ENCODE results near the gene MYNN.

The MYNN gene

DNA sequence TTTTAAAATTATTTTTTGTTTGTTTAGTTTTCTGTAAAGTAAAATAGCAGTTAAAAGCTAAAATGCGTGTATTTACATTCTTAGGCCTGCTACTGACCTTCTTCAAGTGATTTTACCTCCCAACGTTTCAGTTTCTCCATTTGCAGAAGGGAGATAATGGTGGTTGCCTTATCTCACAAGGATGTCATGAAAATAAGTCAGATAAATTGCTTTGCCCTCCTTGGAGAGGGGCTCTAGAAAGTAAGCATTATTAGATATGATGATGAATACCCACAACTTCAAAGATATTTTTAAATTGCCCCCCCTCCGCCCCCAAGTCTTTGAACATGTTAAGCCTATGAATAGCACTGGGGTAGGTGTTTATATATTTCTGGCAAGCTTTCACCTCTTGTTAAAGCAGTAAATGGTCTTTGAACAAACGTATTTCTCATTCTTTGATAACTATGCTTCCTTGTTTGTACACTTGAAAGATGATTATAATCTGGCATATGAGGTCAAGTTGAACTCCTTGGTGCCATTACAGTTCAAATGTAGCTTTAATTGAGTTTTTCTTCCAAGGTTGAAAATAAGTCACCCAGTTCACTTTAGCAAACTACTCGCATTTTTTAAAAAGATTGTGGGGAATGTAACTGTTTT, 14.7 kb upstream of the MYNN start:
- Histone ChIP-seq H3K27me3 (replicated peaks; ENCODE audit: insufficient read depth, low read length) (no peaks in the 10 kb centered on the region), H3K9me3 (replicated peaks; ENCODE audit: insufficient read depth, low read length) (no peaks in the 10 kb centered on the region), H4K20me1 (ENCODE audit: insufficient read depth, low read length) (no peaks in the 10 kb centered on the region), H3K4me1 (ENCODE audit: low read length) (peaks cover 13% of the 10 kb centered on the region), H3F3A (ENCODE audit: insufficient read depth, low read length) (peaks cover 6% of the 10 kb centered on the region), H2AFZ (ENCODE audit: low read length) (no peak overlapping the region), H3K4me3 (ENCODE audit: low read length) (no peak overlapping the region), H3K27ac (ENCODE audit: low read length) (no peak overlapping the region), H3K4me2 (ENCODE audit: low read depth, low read length) (peak overlapping the region; percentile 8; the same call in 1 of the 2 replicates), H3K79me2 (ENCODE audit: low read length) (no peaks in the 10 kb centered on the region), H3K9ac (ENCODE audit: low read length) (no peak overlapping the region), H3K36me3 (replicated peaks; ENCODE audit: insufficient read depth, low read length) (no peaks in the 10 kb centered on the region), H3K9me2 (replicated peaks; ENCODE audit: insufficient read depth, low read length) (no peaks in the 10 kb centered on the region)
- TF ChIP-seq EZH2phosphoT487 (IDR thresholded peaks at IDR 0.05; ENCODE audit: low read length) (no peak), EZH2 (optimal IDR thresholded peaks at IDR 0.05; ENCODE audit: low read depth, low read length) (no peak)
- TF ChIP-seq, protein P1, sequence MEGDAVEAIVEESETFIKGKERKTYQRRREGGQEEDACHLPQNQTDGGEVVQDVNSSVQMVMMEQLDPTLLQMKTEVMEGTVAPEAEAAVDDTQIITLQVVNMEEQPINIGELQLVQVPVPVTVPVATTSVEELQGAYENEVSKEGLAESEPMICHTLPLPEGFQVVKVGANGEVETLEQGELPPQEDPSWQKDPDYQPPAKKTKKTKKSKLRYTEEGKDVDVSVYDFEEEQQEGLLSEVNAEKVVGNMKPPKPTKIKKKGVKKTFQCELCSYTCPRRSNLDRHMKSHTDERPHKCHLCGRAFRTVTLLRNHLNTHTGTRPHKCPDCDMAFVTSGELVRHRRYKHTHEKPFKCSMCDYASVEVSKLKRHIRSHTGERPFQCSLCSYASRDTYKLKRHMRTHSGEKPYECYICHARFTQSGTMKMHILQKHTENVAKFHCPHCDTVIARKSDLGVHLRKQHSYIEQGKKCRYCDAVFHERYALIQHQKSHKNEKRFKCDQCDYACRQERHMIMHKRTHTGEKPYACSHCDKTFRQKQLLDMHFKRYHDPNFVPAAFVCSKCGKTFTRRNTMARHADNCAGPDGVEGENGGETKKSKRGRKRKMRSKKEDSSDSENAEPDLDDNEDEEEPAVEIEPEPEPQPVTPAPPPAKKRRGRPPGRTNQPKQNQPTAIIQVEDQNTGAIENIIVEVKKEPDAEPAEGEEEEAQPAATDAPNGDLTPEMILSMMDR (IDR thresholded peaks at IDR 0.05; ENCODE audit: low read length), result no peak
- no peak for DNase-seq

GRCh38 chr3:169759256-169759655, 13.9 kb upstream of the MYNN start:
- H3K9ac ChIP-seq (ENCODE audit: low read length), result no peak overlapping the region
- peaks cover 16% of the 10 kb centered on the region for H3K4me1 ChIP-seq (ENCODE audit: low read length)
- H3F3A ChIP-seq (ENCODE audit: insufficient read depth, low read length), result peaks cover 14% of the 10 kb centered on the region
- no peak overlapping the region for H2AFZ ChIP-seq (ENCODE audit: low read length)
- H3K27ac ChIP-seq (ENCODE audit: low read length), result no peak overlapping the region
- H3K4me2 ChIP-seq (ENCODE audit: low read depth, low read length), result peak overlapping the region; percentile 8; the same call in 1 of the 2 replicates
- no peak for TF ChIP-seq EZH2phosphoT487 (IDR thresholded peaks at IDR 0.05; ENCODE audit: low read length)
- TF ChIP-seq EZH2 (optimal IDR thresholded peaks at IDR 0.05; ENCODE audit: low read depth, low read length), result no peak
- TF ChIP-seq, protein P1 (IDR thresholded peaks at IDR 0.05; ENCODE audit: low read length), result no peak
- DNase-seq, result peak; percentile 76
- no peaks in the 10 kb centered on the region for H3K36me3 ChIP-seq (replicated peaks; ENCODE audit: insufficient read depth, low read length)
- H3K79me2 ChIP-seq (ENCODE audit: low read length), result no peaks in the 10 kb centered on the region
- no peaks in the 10 kb centered on the region for H3K9me2 ChIP-seq (replicated peaks; ENCODE audit: insufficient read depth, low read length)
- H3K4me3 ChIP-seq (ENCODE audit: low read length), result no peak overlapping the region
- no peaks in the 10 kb centered on the region for H3K27me3 ChIP-seq (replicated peaks; ENCODE audit: insufficient read depth, low read length)
- no peaks in the 10 kb centered on the region for H4K20me1 ChIP-seq (ENCODE audit: insufficient read depth, low read length)
- no peaks in the 10 kb centered on the region for H3K9me3 ChIP-seq (replicated peaks; ENCODE audit: insufficient read depth, low read length)

- DNase-seq, result no peak
- Histone ChIP-seq H3K27ac (ENCODE audit: low read length) (no peak overlapping the region), H3K79me2 (ENCODE audit: low read length) (no peaks in the 10 kb centered on the region), H3K9ac (ENCODE audit: low read length) (no peak overlapping the region), H3K4me3 (ENCODE audit: low read length) (no peak overlapping the region), H3K4me1 (ENCODE audit: low read length) (peaks cover 16% of the 10 kb centered on the region), H3K9me2 (replicated peaks; ENCODE audit: insufficient read depth, low read length) (no peaks in the 10 kb centered on the region), H3F3A (ENCODE audit: insufficient read depth, low read length) (peaks cover 26% of the 10 kb centered on the region), H3K4me2 (ENCODE audit: low read depth, low read length) (no peak overlapping the region), H3K36me3 (replicated peaks; ENCODE audit: insufficient read depth, low read length) (no peaks in the 10 kb centered on the region), H3K27me3 (replicated peaks; ENCODE audit: insufficient read depth, low read length) (no peaks in the 10 kb centered on the region), H3K9me3 (replicated peaks; ENCODE audit: insufficient read depth, low read length) (no peaks in the 10 kb centered on the region), H2AFZ (ENCODE audit: low read length) (no peak overlapping the region), H4K20me1 (ENCODE audit: insufficient read depth, low read length) (no peaks in the 10 kb centered on the region)
- no peak for TF ChIP-seq EZH2phosphoT487 (IDR thresholded peaks at IDR 0.05; ENCODE audit: low read length)
- TF ChIP-seq, protein P1 (IDR thresholded peaks at IDR 0.05; ENCODE audit: low read length), result no peak
- TF ChIP-seq EZH2 (optimal IDR thresholded peaks at IDR 0.05; ENCODE audit: low read depth, low read length), result no peak
These were observed 12.7 kb upstream of the MYNN start for GRCh38 chr3:169760479-169760878.

Measured in MM.1S (cell line).